Testis (tissue), 2 donors: ENCODE measurements around the gene MAGI2.

Experiments
- CTCF ChIP-seq, 3 experiments: fragments of 450-650 bp in 2 of 3; fragments of 200-600 bp in 1 of 3; sonication (generic) in 1 of 3; IDR thresholded peaks; one replicate each; pipeline ENCODE4 v1.5.1; 2016 to 2019; ENCODE audit warnings: antibody characterized with exemption in 3 of 3, mild to moderate bottlenecking in 2 of 3, moderate library complexity in 1 of 3
- POLR2A ChIP-seq: fragments of 450-650 bp; IDR thresholded peaks from one replicate; pipeline ENCODE4 v1.6.1; 2017; ENCODE audit warnings: antibody characterized with exemption, mild to moderate bottlenecking, moderate library complexity

DNA sequence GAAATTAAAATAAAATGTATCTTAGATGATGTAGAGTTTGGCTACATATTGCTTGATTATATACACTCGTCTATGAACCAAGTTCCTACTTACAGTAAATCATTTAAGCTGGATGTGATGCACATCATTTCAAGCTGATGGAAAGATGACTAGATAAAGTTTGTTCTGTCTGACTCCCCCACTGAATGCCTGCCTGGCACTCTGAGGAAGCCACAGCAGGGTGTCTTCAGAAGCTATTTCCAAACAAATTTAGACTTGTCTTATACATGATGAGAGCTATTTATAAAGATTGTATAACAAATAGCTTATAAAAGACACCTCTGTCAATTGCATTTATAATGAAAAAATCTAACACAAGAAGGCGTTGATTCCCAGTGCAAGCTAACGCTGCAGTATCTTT, 741.4 kb downstream of the MAGI2 start:
- TF ChIP-seq CTCF (IDR thresholded peaks at IDR 0.05) (no peak), POLR2A (no peak)
